HCT116 (cell line): Measurements from ENCODE around the gene WHAMM. TPM values are rescaled to one million over a fixed set of nuclear protein-coding genes. Genes with fewer than 3 reads are reported as not detected.

Experiments used
- ATAC-seq: fragments of 200-7000 bp; cut with Tn5 transposase; 2 replicates; pipeline ENCODE4 v1.9.1; 2020; ENCODE audit warnings: mild to moderate bottlenecking, moderate library complexity
- BruUV-seq: library from RNA; stranded (reverse); fragments of 400-500 nt; replicated peaks from 2 replicates; lab custom pipeline; 2021; lab: Mats Ljungman, UMichigan
- CTCF ChIA-PET: fragments of 300-600 bp; sonication (Branson Sonifier 250); formaldehyde crosslinking; loops from one replicate; lab custom pipeline; 2021; ENCODE audit warnings: antibody characterized with exemption; lab: Charles Lee
- POLR2A ChIA-PET: fragments of 300-600, 350-600 bp; sonication (Branson Sonifier 250); formaldehyde crosslinking; loops from one replicate; lab custom pipeline; 2021; ENCODE audit warnings: antibody characterized with exemption; lab: Charles Lee
- RAD21 ChIA-PET, 2 experiments: fragments of 300-600 bp; sonication (Branson Sonifier 250); formaldehyde crosslinking; loops; one replicate each; lab custom pipeline; 2023; ENCODE audit warnings: low total read pairs in 2 of 2; ENCODE audit not compliant: uncharacterized antibody in 2 of 2, unreplicated experiment in 2 of 2, low non-redundant PET in 1 of 2; lab: Charles Lee
- DNase-seq: peaks from one replicate; pipeline ENCODE4 v3.0.0-alpha.2; 2010; ENCODE audit warnings: low read depth, low spot score
- H2AFZ ChIP-seq: fragments of 200-600 bp; shearing (Covaris generic), sonication (generic); 2 replicates; pipeline ENCODE4 v1.6.1; 2017; ENCODE audit warnings: low read depth, mixed run types, mixed read lengths, antibody characterized with exemption, low read length; ENCODE audit not compliant: poor library complexity, severe bottlenecking
- H3K27ac ChIP-seq: 2 replicates; pipeline ENCODE4 v1.5.1; 2012; ENCODE audit warnings: low read depth, low read length
- H3K27me3 ChIP-seq: fragments of 200-600 bp; sonication (generic); 2 replicates; pipeline ENCODE4 v1.6.1; 2016; ENCODE audit warnings: mixed run types, low read length, mixed read lengths; ENCODE audit not compliant: insufficient read depth
- H3K36me3 ChIP-seq, 2 experiments: fragments of 200-500 bp in 1 of 2; fragments of 200-600 bp in 1 of 2; sonication (Bioruptor generic) in 1 of 2; sonication (generic) in 1 of 2; 2 replicates each; pipeline versions ENCODE4 v1.5.1 to v1.6.1; 2014 to 2016; ENCODE audit warnings: low read length in 2 of 2, inconsistent platforms in 1 of 2, mixed read lengths in 1 of 2, mixed run types in 1 of 2; ENCODE audit not compliant: insufficient read depth in 2 of 2, control insufficient read depth in 1 of 2
- H3K4me1 ChIP-seq, 2 experiments: fragments of 200-600 bp in 1 of 2; sonication (generic) in 1 of 2; 2 replicates each; pipeline versions ENCODE4 v1.5.1 to v1.6.1; 2012 to 2017; ENCODE audit warnings: low read length in 2 of 2, inconsistent platforms in 1 of 2, mild to moderate bottlenecking in 1 of 2, mixed read lengths in 1 of 2, mixed run types in 1 of 2, moderate library complexity in 1 of 2; ENCODE audit not compliant: insufficient read depth in 2 of 2, control insufficient read depth in 1 of 2
- H3K4me2 ChIP-seq: fragments of 200-600 bp; sonication (generic); 2 replicates; pipeline ENCODE4 v1.6.1; 2017; ENCODE audit warnings: mixed run types, low read length, mixed read lengths
- H3K4me3 ChIP-seq, 2 experiments: fragments of 200-600 bp in 1 of 2; sonication (generic) in 1 of 2; replicated peaks in 1 of 2; 2 replicates each; pipeline ENCODE4 v1.5.1; 2011 to 2016; ENCODE audit warnings: low read length in 2 of 2, control low read depth in 1 of 2, low read depth in 1 of 2, mild to moderate bottlenecking in 1 of 2, mixed read lengths in 1 of 2, mixed run types in 1 of 2
- H3K79me2 ChIP-seq: fragments of 200-600 bp; sonication (generic); 2 replicates; pipeline ENCODE4 v1.6.1; 2017; ENCODE audit warnings: mild to moderate bottlenecking, mixed run types, low read length, moderate library complexity, mixed read lengths; ENCODE audit not compliant: insufficient read depth
- H3K9ac ChIP-seq: fragments of 200-600 bp; sonication (generic); 2 replicates; pipeline ENCODE4 v1.6.1; 2016; ENCODE audit warnings: low read length, mixed read lengths
- H3K9me2 ChIP-seq: fragments of 200-600 bp; sonication (generic), shearing (Covaris generic); 2 replicates; pipeline ENCODE4 v1.6.1; 2017; ENCODE audit warnings: mixed run types, mild to moderate bottlenecking, moderate library complexity; ENCODE audit not compliant: insufficient read depth
- H3K9me3 ChIP-seq, 2 experiments: fragments of 200-500 bp in 1 of 2; fragments of 200-600 bp in 1 of 2; sonication (Bioruptor generic) in 1 of 2; sonication (generic) in 1 of 2; 2 replicates each; pipeline ENCODE4 v1.6.1; 2014 to 2017; ENCODE audit warnings: low read length in 2 of 2, mixed read lengths in 2 of 2, inconsistent platforms in 1 of 2, low read depth in 1 of 2, mild to moderate bottlenecking in 1 of 2, mixed run types in 1 of 2, moderate library complexity in 1 of 2; ENCODE audit not compliant: control insufficient read depth in 1 of 2, insufficient read depth in 1 of 2
- H4K20me1 ChIP-seq: fragments of 200-600 bp; sonication (generic), shearing (Covaris generic); 2 replicates; pipeline ENCODE4 v1.6.1; 2017; ENCODE audit warnings: mixed run types, mild to moderate bottlenecking, moderate library complexity; ENCODE audit not compliant: insufficient read depth
- CTCF ChIP-seq, 3 experiments: fragments of 200-600 bp in 1 of 3; sonication (generic) in 1 of 3; IDR thresholded peaks in 2 of 3; conservative IDR thresholded peaks in 1 of 3; 2 replicates each; pipeline ENCODE4 v1.5.1; 2012 to 2017; ENCODE audit warnings: low read depth in 2 of 3, low read length in 2 of 3, antibody characterized with exemption in 1 of 3, borderline replicate concordance in 1 of 3, control low read depth in 1 of 3, mild to moderate bottlenecking in 1 of 3, mixed read lengths in 1 of 3, mixed run types in 1 of 3, moderate library complexity in 1 of 3; ENCODE audit not compliant: insufficient read depth in 1 of 3
- FOSL1 ChIP-seq: IDR thresholded peaks from 2 replicates; pipeline ENCODE4 v1.6.1; 2012; ENCODE audit warnings: low read depth
- POLR2A ChIP-seq: IDR thresholded peaks from 2 replicates; pipeline ENCODE4 v1.7.0; 2011; ENCODE audit warnings: borderline replicate concordance; ENCODE audit not compliant: insufficient read depth, insufficient read length; ENCODE audit errors: extremely low read depth
- POLR2AphosphoS5 ChIP-seq: IDR thresholded peaks from 2 replicates; pipeline ENCODE4 v1.6.1; 2011; ENCODE audit warnings: mild to moderate bottlenecking, low read depth, low read length, moderate library complexity
- SIN3A ChIP-seq: IDR thresholded peaks from 2 replicates; pipeline ENCODE4 v1.6.1; 2012; ENCODE audit warnings: low read depth
- SP1 ChIP-seq: IDR thresholded peaks from 2 replicates; pipeline ENCODE4 v1.6.1; 2012; ENCODE audit warnings: low read depth
- TCF7L2 ChIP-seq: IDR thresholded peaks from 2 replicates; pipeline ENCODE4 v1.7.0; 2011; ENCODE audit warnings: borderline replicate concordance, inconsistent platforms; ENCODE audit not compliant: insufficient read depth, insufficient read length; ENCODE audit errors: extremely low read depth
- ZFX ChIP-seq: fragments of 450-650 bp; IDR thresholded peaks from 2 replicates; pipeline ENCODE4 v1.6.1; 2017
- ZNF274 ChIP-seq: fragments of 200-500 bp; sonication (Bioruptor generic); IDR thresholded peaks from 2 replicates; pipeline ENCODE4 v1.6.1; 2014; ENCODE audit warnings: mild to moderate bottlenecking, low read depth, low read length, inconsistent platforms
- intact Hi-C: fragments of 100-400 bp; cut with micrococcal nuclease; formaldehyde crosslinking; loops from 2 replicates; pipeline ENCODE4 v1.10.0; 2022
- total RNA-seq: library from RNA; stranded (reverse); gene quantifications from one replicate; pipeline ENCODE4 v1.2.1, GENCODE V29; 2021; ENCODE audit not compliant: unreplicated experiment
- TF ChIP-seq, protein P1 (sequence below): IDR thresholded peaks from 2 replicates; pipeline ENCODE4 v1.6.1; 2012; ENCODE audit warnings: low read depth
- TF ChIP-seq, protein P2 (sequence below): IDR thresholded peaks from 2 replicates; pipeline ENCODE4 v1.6.1; 2011; ENCODE audit warnings: mild to moderate bottlenecking, low read length, moderate library complexity; ENCODE audit not compliant: insufficient replicate concordance; ENCODE audit errors: extremely low read depth

Gene WHAMM
- total RNA-seq, 1 experiment from 2014 or later = 7.1 TPM

- intact Hi-C loops = no loop called here
- Histone ChIP-seq H3K9me3 (no peaks in the 10 kb centered on the region), H3K9me2 (no peaks in the 10 kb centered on the region), H3K36me3 (no peaks in the 10 kb centered on the region), H4K20me1 (no peaks in the 10 kb centered on the region), H3K4me2 (no peak overlapping the region), H3K79me2 (no peaks in the 10 kb centered on the region), H3K27ac (no peak overlapping the region), H3K4me1 (no peaks in the 10 kb centered on the region), H3K27me3 (no peaks in the 10 kb centered on the region)
- ATAC-seq (no peak), DNase-seq (no peak)
- RAD21 ChIA-PET = no interaction called here
- POLR2A ChIA-PET = no interaction called here
- CTCF ChIA-PET = no interaction called here
- TF ChIP-seq POLR2AphosphoS5 = no peak
- TF ChIP-seq ZFX = no peak
- TF ChIP-seq TCF7L2 = no peak
- TF ChIP-seq SIN3A = no peak
- TF ChIP-seq CTCF (IDR thresholded peaks at IDR 0.05 in 2 of 3, conservative IDR thresholded peaks at IDR 0.05 in 1 of 3; ENCODE audit: borderline replicate concordance in 1 of 3, insufficient read depth in 1 of 3, low read depth in 2 of 3, low read length in 2 of 3) = no peak
- TF ChIP-seq POLR2A = no peak
- TF ChIP-seq ZNF274 = no peak
- TF ChIP-seq, protein P1, sequence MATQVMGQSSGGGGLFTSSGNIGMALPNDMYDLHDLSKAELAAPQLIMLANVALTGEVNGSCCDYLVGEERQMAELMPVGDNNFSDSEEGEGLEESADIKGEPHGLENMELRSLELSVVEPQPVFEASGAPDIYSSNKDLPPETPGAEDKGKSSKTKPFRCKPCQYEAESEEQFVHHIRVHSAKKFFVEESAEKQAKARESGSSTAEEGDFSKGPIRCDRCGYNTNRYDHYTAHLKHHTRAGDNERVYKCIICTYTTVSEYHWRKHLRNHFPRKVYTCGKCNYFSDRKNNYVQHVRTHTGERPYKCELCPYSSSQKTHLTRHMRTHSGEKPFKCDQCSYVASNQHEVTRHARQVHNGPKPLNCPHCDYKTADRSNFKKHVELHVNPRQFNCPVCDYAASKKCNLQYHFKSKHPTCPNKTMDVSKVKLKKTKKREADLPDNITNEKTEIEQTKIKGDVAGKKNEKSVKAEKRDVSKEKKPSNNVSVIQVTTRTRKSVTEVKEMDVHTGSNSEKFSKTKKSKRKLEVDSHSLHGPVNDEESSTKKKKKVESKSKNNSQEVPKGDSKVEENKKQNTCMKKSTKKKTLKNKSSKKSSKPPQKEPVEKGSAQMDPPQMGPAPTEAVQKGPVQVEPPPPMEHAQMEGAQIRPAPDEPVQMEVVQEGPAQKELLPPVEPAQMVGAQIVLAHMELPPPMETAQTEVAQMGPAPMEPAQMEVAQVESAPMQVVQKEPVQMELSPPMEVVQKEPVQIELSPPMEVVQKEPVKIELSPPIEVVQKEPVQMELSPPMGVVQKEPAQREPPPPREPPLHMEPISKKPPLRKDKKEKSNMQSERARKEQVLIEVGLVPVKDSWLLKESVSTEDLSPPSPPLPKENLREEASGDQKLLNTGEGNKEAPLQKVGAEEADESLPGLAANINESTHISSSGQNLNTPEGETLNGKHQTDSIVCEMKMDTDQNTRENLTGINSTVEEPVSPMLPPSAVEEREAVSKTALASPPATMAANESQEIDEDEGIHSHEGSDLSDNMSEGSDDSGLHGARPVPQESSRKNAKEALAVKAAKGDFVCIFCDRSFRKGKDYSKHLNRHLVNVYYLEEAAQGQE = no peak
- no peak for TF ChIP-seq FOSL1
- TF ChIP-seq, protein P2, sequence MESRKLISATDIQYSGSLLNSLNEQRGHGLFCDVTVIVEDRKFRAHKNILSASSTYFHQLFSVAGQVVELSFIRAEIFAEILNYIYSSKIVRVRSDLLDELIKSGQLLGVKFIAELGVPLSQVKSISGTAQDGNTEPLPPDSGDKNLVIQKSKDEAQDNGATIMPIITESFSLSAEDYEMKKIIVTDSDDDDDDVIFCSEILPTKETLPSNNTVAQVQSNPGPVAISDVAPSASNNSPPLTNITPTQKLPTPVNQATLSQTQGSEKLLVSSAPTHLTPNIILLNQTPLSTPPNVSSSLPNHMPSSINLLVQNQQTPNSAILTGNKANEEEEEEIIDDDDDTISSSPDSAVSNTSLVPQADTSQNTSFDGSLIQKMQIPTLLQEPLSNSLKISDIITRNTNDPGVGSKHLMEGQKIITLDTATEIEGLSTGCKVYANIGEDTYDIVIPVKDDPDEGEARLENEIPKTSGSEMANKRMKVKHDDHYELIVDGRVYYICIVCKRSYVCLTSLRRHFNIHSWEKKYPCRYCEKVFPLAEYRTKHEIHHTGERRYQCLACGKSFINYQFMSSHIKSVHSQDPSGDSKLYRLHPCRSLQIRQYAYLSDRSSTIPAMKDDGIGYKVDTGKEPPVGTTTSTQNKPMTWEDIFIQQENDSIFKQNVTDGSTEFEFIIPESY = no peak
- no peak for TF ChIP-seq SP1
- TF ChIP-seq, all 23 proteins: peak for 0
- no TSS peak for BruUV-seq
- Histone ChIP-seq H3K9ac (no peak overlapping the region), H3K4me3 (no peak overlapping the region), H2AFZ (no peak overlapping the region)
These were observed 34.1 kb downstream of the WHAMM start for GRCh38 chr15:82843566-82843965.
